Adrenal gland (tissue), 12 donors: ENCODE results near the gene MDM2. TPM values are rescaled to one million over a fixed set of nuclear protein-coding genes. Genes with fewer than 3 reads are reported as not detected.

ENCODE experiments used
- DNase-seq, 7 donors: peaks; one replicate each; pipeline ENCODE4 v3.0.0-alpha.2; 2019 to 2020
- H3K27ac ChIP-seq, 5 donors: fragments of 200-600 bp; sonication (generic) in 4 of 5; 1 replicate in 3 of 5; 2 replicates in 2 of 5; pipeline versions ENCODE4 v1.5.1 to v1.8.0; 2016 to 2020; ENCODE audit warnings: mild to moderate bottlenecking in 1 of 5
- H3K27me3 ChIP-seq: fragments of 200-600 bp; 2 replicates; pipeline ENCODE4 v1.8.0; 2021
- H3K36me3 ChIP-seq, 2 donors: fragments of 200-600 bp; replicated peaks in 1 of 2; 1 replicate in 1 of 2; 2 replicates in 1 of 2; pipeline versions ENCODE4 v1.5.1 to v1.8.0; 2018 to 2022
- H3K4me1 ChIP-seq, 2 donors: fragments of 200-600 bp; replicated peaks in 1 of 2; 1 replicate in 1 of 2; 2 replicates in 1 of 2; pipeline versions ENCODE4 v1.5.1 to v1.8.0; 2018 to 2021
- H3K4me3 ChIP-seq, 4 donors: fragments of 200-600 bp; sonication (generic) in 3 of 4; one replicate each; pipeline ENCODE4 v1.5.1; 2016 to 2018
- H3K9me3 ChIP-seq, 3 donors: fragments of 200-600 bp; sonication (generic) in 1 of 3; replicated peaks in 1 of 3; 1 replicate in 2 of 3; 2 replicates in 1 of 3; pipeline versions ENCODE4 v1.5.1 to v1.8.0; 2016 to 2021
- POLR2A ChIP-seq, 2 donors: fragments of 450-650 bp; IDR thresholded peaks; one replicate each; pipeline ENCODE4 v1.6.1; 2017; ENCODE audit warnings: antibody characterized with exemption in 2 of 2, mild to moderate bottlenecking in 2 of 2, moderate library complexity in 1 of 2
- WGBS, 4 donors: extraction: QIAGEN DNeasy Blood & Tissue Kit in 2 of 4; methylation state at CpG; one replicate each; pipeline versions ENCODE4 v1.1.5 to v1.1.7; 2013 to 2017; 5-methylcytosine and 5-hydroxymethylcytosine counted together
- intact Hi-C, 2 donors: fragments of 100-400 bp; cut with DNase I; formaldehyde crosslinking; loops; one replicate each; pipeline versions ENCODE4 v1.14.1 to v1.15.0; 2022 to 2023
- polyA plus RNA-seq, 3 donors: library from polyadenylated mRNA; stranded (reverse); fragments of 200-250 nt in 2 of 3; fragments of 350-450 nt in 1 of 3; fragmentation: Illumina TruSeq in 1 of 3; extraction: RNeasy Lipid Tissue Mini Kit (QIAGEN cat#74804) in 1 of 3; gene quantifications; one replicate each; pipeline ENCODE4 v1.2.3, GENCODE V29; 2013 to 2014
- total RNA-seq, 9 donors: library from RNA; depleted of rRNA in 4 of 9; stranded (reverse); fragments of >200 nt in 4 of 9; fragments of 120-200 nt in 1 of 9; fragmentation: NEBNext Ultra II Directional in 1 of 9; extraction: Animal tissue kit (Norgen Biotek cat#: 25700) in 1 of 9; gene quantifications; one replicate each; pipeline versions ENCODE4 v1.1.0 to v1.2.4, GENCODE V29; 2013 to 2023
- TF ChIP-seq, protein P1 (sequence below), 6 experiments: fragments of 450-650 bp in 4 of 6; fragments of 200-600 bp in 2 of 6; sonication (generic) in 1 of 6; IDR thresholded peaks; 1 replicate in 5 of 6; 2 replicates in 1 of 6; pipeline versions ENCODE4 v1.5.1 to v1.8.0; 2016 to 2021; ENCODE audit warnings: antibody characterized with exemption in 6 of 6, mild to moderate bottlenecking in 2 of 6, moderate library complexity in 1 of 6
- donor health status: healthy with polysubstance abuse.
- donor health status: Bipolar disorder and iron deficiency.
- donor health status: DM: yes; HTN: yes; CAD: no.
- donor health status: DM: no; HTN: no; CAD: no.
- donor health status: DM: no; HTN: no; CAD: no.
- donor health status: DM: yes; HTN: yes; CAD: no.

The MDM2 gene
- total and polyA plus RNA-seq, 12 donors, result 44.3 to 241 (median 107) TPM

DNA sequence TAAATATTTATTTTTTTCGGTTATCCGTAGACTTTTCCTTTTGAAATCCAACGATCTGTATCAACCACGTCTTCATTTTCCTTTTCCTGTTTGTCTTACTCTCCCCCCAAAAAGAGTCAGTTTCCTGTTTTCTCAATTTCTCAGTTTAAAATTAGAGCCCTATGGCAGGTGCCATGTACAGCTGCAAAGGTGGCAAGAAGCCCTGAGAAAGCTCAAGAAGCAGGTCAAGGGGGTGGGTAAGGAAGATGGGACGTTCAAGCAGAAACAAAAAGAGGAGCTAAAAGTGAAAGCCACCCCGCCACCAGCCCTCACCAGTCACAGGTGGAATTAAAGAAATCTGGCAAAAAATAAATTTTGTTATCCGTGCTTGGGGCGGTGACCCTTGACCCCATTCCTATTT, 35.3 kb upstream of the MDM2 start:
- intact Hi-C loops, result no loop called here
- no peak overlapping the region for H3K27ac ChIP-seq
- H3K4me1 ChIP-seq, result no peaks in the 10 kb centered on the region
- WGBS, 4 donors, result 73 to 83% (median 80%) methylated on average over 8 of the region's 8 CpGs
- no peak for DNase-seq
- H3K4me3 ChIP-seq, result no peak overlapping the region
- no peaks in the 10 kb centered on the region for H3K36me3 ChIP-seq
- TF ChIP-seq POLR2A (IDR thresholded peaks at IDR 0.05), result no peak
- TF ChIP-seq, protein P1, sequence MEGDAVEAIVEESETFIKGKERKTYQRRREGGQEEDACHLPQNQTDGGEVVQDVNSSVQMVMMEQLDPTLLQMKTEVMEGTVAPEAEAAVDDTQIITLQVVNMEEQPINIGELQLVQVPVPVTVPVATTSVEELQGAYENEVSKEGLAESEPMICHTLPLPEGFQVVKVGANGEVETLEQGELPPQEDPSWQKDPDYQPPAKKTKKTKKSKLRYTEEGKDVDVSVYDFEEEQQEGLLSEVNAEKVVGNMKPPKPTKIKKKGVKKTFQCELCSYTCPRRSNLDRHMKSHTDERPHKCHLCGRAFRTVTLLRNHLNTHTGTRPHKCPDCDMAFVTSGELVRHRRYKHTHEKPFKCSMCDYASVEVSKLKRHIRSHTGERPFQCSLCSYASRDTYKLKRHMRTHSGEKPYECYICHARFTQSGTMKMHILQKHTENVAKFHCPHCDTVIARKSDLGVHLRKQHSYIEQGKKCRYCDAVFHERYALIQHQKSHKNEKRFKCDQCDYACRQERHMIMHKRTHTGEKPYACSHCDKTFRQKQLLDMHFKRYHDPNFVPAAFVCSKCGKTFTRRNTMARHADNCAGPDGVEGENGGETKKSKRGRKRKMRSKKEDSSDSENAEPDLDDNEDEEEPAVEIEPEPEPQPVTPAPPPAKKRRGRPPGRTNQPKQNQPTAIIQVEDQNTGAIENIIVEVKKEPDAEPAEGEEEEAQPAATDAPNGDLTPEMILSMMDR (IDR thresholded peaks at IDR 0.05), result no peak
- no peaks in the 10 kb centered on the region for H3K27me3 ChIP-seq
- no peaks in the 10 kb centered on the region for H3K9me3 ChIP-seq

DNA sequence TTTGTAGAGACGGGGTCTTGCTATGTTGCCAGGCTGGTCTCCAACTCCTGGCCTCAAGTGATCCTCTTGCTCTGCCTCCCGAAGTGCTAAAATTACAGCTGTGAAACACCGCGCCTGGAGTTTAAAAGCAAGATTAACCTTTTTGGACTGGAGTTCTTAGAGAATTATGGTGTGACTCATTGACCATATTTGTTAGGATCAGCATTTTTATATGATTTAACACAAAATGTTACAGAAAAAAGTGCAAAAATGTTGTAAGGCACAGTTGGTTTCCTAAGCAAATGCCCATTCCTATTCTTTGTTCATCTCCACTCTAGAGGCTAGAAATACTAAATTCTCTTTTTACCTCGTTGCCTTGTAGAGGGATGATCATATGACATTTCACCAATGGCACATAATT, 34.4 kb upstream of the MDM2 start:
- no peaks in the 10 kb centered on the region for H3K4me1 ChIP-seq
- DNase-seq, result no peak
- H3K27me3 ChIP-seq, result no peaks in the 10 kb centered on the region
- H3K9me3 ChIP-seq, result no peaks in the 10 kb centered on the region
- H3K27ac ChIP-seq, result no peak overlapping the region
- intact Hi-C loops, result no loop called here
- 83 to 92% (median 88%) methylated on average over 5 of the region's 5 CpGs for WGBS, 4 donors
- no peak for TF ChIP-seq POLR2A (IDR thresholded peaks at IDR 0.05)
- TF ChIP-seq, protein P1 (IDR thresholded peaks at IDR 0.05), result no peak
- H3K4me3 ChIP-seq, result no peak overlapping the region
- H3K36me3 ChIP-seq, result no peaks in the 10 kb centered on the region

DNA sequence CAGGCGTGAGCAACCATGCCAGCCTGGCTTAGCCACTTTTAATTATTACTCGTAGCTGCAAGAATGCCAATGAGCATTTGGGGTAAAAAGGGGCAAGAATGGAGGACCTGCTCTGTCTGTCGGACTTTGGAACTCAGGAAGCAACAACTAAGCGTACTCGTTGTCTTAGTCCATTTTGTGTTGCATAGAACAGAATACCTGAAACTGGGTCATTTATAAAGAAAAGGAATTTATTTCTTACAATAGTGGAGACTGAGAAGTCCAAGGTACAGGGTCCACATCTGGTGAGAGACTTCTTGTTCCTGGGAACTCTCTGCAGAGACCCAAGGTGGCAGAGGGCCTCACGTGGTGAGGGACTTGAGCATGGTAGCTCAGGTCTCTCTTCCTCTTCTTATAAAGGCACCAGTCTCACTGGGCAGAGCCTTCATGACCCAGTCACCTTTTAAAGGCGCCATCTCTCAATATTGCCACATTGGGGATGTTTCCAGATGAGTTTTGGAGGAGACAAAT, 32.8 kb upstream of the MDM2 start:
- intact Hi-C loops, result no loop called here
- H3K4me1 ChIP-seq, result no peaks in the 10 kb centered on the region
- 91 to 100% (median 95%) methylated on average over 7 of the region's 7 CpGs for WGBS, 4 donors

DNA sequence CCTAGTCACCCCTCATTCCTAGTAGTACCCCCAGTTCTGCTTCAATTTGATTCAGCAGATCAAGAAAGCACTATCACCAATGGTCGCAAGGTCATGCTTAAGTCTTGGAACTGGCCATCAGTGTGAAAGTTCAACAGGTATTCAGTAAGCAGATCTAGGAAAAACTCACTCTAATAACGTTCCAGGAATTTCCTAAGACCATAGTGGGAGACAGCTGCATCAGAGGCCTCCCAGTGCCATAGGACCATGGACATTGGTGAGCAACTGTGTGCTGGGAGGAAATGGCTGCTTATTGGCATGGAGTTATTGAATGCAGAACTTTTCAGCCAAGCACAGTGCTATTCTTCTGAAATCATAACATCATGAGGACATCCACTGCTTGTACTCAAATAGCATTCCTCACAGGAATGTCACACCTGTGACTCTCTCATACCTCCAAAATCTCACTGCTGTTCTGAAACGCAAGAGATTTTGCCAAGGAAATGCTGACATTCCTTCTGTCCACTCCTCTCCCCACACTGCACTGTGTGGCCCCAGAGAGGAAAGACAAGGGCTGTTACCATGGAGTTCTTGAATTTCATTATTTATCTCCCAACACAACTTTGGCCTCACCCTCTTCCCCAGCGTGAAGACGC, 30.9 kb upstream of the MDM2 start:
- no peak for DNase-seq
- intact Hi-C loops, result no loop called here
- H3K36me3 ChIP-seq, result no peaks in the 10 kb centered on the region
- H3K4me3 ChIP-seq, result no peak overlapping the region
- WGBS, 4 donors, result 76 to 92% (median 89%) methylated on average over 5 of the region's 5 CpGs
- no peaks in the 10 kb centered on the region for H3K27me3 ChIP-seq
- H3K9me3 ChIP-seq, result no peaks in the 10 kb centered on the region
- TF ChIP-seq, protein P1 (IDR thresholded peaks at IDR 0.05), result no peak
- no peak for TF ChIP-seq POLR2A (IDR thresholded peaks at IDR 0.05)
- no peak overlapping the region for H3K27ac ChIP-seq
- no peaks in the 10 kb centered on the region for H3K4me1 ChIP-seq

More for the DNA sequence above, 32.8 kb upstream of the MDM2 start:
- Histone ChIP-seq H3K9me3 (no peaks in the 10 kb centered on the region), H3K27me3 (no peaks in the 10 kb centered on the region), H3K27ac (no peak overlapping the region), H3K36me3 (no peaks in the 10 kb centered on the region), H3K4me3 (no peak overlapping the region)
- TF ChIP-seq POLR2A (IDR thresholded peaks at IDR 0.05), result no peak
- TF ChIP-seq, protein P1 (IDR thresholded peaks at IDR 0.05), result no peak
- no peak for DNase-seq
